H9 (cell line): Measurements from ENCODE around the gene LENG1. TPM values are rescaled to one million over a fixed set of nuclear protein-coding genes. Genes with fewer than 3 reads are reported as not detected.

Experiments
- DNase-seq: peaks from one replicate; pipeline ENCODE4 v3.0.0-alpha.2; 2017
- H2AFZ ChIP-seq: one replicate; pipeline ENCODE4 v1.6.1; 2013; ENCODE audit warnings: mild to moderate bottlenecking, low read length, control low read depth, moderate library complexity
- H2AK5ac ChIP-seq: 2 replicates; pipeline ENCODE4 v1.6.1; 2013; ENCODE audit warnings: low read length, control low read depth, mixed read lengths; ENCODE audit not compliant: insufficient read length
- H2BK120ac ChIP-seq: one replicate; pipeline ENCODE4 v1.6.1; 2013; ENCODE audit warnings: low read depth, mild to moderate bottlenecking, low read length, control low read depth, inconsistent platforms; ENCODE audit not compliant: poor library complexity, severe bottlenecking
- H2BK12ac ChIP-seq: 2 replicates; pipeline ENCODE4 v1.6.1; 2013; ENCODE audit warnings: low read length, control low read depth, mixed read lengths, low read depth; ENCODE audit not compliant: insufficient read length
- H2BK15ac ChIP-seq: 2 replicates; pipeline ENCODE4 v1.6.1; 2013; ENCODE audit warnings: low read depth, low read length, control low read depth
- H2BK20ac ChIP-seq: one replicate; pipeline ENCODE4 v1.6.1; 2013; ENCODE audit warnings: low read depth, mild to moderate bottlenecking, low read length, control low read depth, inconsistent platforms; ENCODE audit not compliant: poor library complexity, severe bottlenecking
- H2BK5ac ChIP-seq: 2 replicates; pipeline ENCODE4 v1.6.1; 2013; ENCODE audit warnings: low read length, control low read depth, mixed read lengths; ENCODE audit not compliant: insufficient read length
- H3K14ac ChIP-seq: 2 replicates; pipeline ENCODE4 v1.6.1; 2013; ENCODE audit warnings: low read length, control low read depth; ENCODE audit not compliant: insufficient read depth
- H3K18ac ChIP-seq: 2 replicates; pipeline ENCODE4 v1.6.1; 2013; ENCODE audit warnings: low read depth, mild to moderate bottlenecking, mixed read lengths, low read length, control low read depth; ENCODE audit not compliant: insufficient read length
- H3K23ac ChIP-seq: 2 replicates; pipeline ENCODE4 v1.6.1; 2013; ENCODE audit warnings: low read length, control low read depth, mixed read lengths, low read depth; ENCODE audit not compliant: insufficient read length
- H3K23me2 ChIP-seq: 2 replicates; pipeline ENCODE4 v1.6.1; 2013; ENCODE audit warnings: low read depth, mild to moderate bottlenecking, mixed read lengths, low read length, control low read depth; ENCODE audit not compliant: insufficient read length, poor library complexity, severe bottlenecking
- H3K27ac ChIP-seq: 2 replicates; pipeline ENCODE4 v1.5.1; 2013; ENCODE audit warnings: low read length, control low read depth, mixed read lengths, low read depth; ENCODE audit not compliant: insufficient read length
- H3K27me3 ChIP-seq: 2 replicates; pipeline ENCODE4 v1.6.1; 2013; ENCODE audit warnings: low read length, control low read depth, inconsistent platforms; ENCODE audit not compliant: insufficient read depth
- H3K4ac ChIP-seq: 2 replicates; pipeline ENCODE4 v1.6.1; 2013; ENCODE audit warnings: low read depth, mild to moderate bottlenecking, control low read depth, inconsistent platforms, low read length, moderate library complexity
- H3K4me1 ChIP-seq: 2 replicates; pipeline ENCODE4 v1.6.1; 2013; ENCODE audit warnings: low read length, control low read depth, inconsistent platforms; ENCODE audit not compliant: insufficient read depth
- H3K4me2 ChIP-seq: 2 replicates; pipeline ENCODE4 v1.6.1; 2013; ENCODE audit warnings: low read length, control low read depth, mixed read lengths; ENCODE audit not compliant: insufficient read length, insufficient read depth
- H3K56ac ChIP-seq: 2 replicates; pipeline ENCODE4 v1.6.1; 2013; ENCODE audit warnings: low read depth, mild to moderate bottlenecking, mixed read lengths, low read length, control low read depth; ENCODE audit not compliant: insufficient read length
- H3K79me1 ChIP-seq: 2 replicates; pipeline ENCODE4 v1.6.1; 2013; ENCODE audit warnings: low read depth, mild to moderate bottlenecking, moderate library complexity, low read length, control low read depth, inconsistent platforms; ENCODE audit not compliant: insufficient read depth, poor library complexity, severe bottlenecking
- H3K79me2 ChIP-seq: 2 replicates; pipeline ENCODE4 v1.6.1; 2013; ENCODE audit warnings: low read length, control low read depth, inconsistent platforms; ENCODE audit not compliant: insufficient read depth
- H3K9ac ChIP-seq: 2 replicates; pipeline ENCODE4 v1.6.1; 2013; ENCODE audit warnings: low read length, control low read depth, mixed read lengths; ENCODE audit not compliant: insufficient read length; ENCODE audit errors: extremely low read depth
- H3K9me3 ChIP-seq: one replicate; pipeline ENCODE4 v1.6.1; 2013; ENCODE audit warnings: low read depth, low read length, inconsistent platforms; ENCODE audit not compliant: control insufficient read depth
- H3T11ph ChIP-seq: one replicate; pipeline ENCODE4 v1.6.1; 2013; ENCODE audit warnings: mild to moderate bottlenecking, low read length, control low read depth, inconsistent platforms
- H4K20me1 ChIP-seq: one replicate; pipeline ENCODE4 v1.6.1; 2013; ENCODE audit not compliant: control insufficient read depth, insufficient read length, insufficient read depth
- H4K5ac ChIP-seq: 2 replicates; pipeline ENCODE4 v1.6.1; 2013; ENCODE audit warnings: low read depth, mild to moderate bottlenecking, mixed read lengths, low read length, control low read depth; ENCODE audit not compliant: insufficient read length
- H4K8ac ChIP-seq: replicated peaks from 2 replicates; pipeline ENCODE4 v1.6.1; 2013; ENCODE audit warnings: low read length, control low read depth, mixed read lengths, low read depth; ENCODE audit not compliant: insufficient read length
- H4K91ac ChIP-seq: 2 replicates; pipeline ENCODE4 v1.6.1; 2013; ENCODE audit warnings: low read depth, mild to moderate bottlenecking, moderate library complexity, mixed read lengths, low read length, control low read depth; ENCODE audit not compliant: insufficient read length
- H3K27ac Mint-ChIP-seq, 3 experiments: 2 replicates in 2 of 3; 3 replicates in 1 of 3; pipeline ENCODE4 v1.8.0; 2020 to 2021; ENCODE audit warnings: mixed read lengths in 3 of 3, mild to moderate bottlenecking in 1 of 3, moderate library complexity in 1 of 3
- H3K27me3 Mint-ChIP-seq: 2 replicates; pipeline ENCODE4 v1.8.0; 2021; ENCODE audit warnings: low read depth, mild to moderate bottlenecking, moderate library complexity, mixed read lengths
- H3K36me3 Mint-ChIP-seq, 3 experiments: 2 replicates in 2 of 3; 3 replicates in 1 of 3; pipeline ENCODE4 v1.8.0; 2020 to 2021; ENCODE audit warnings: low read depth in 3 of 3, mixed read lengths in 3 of 3; ENCODE audit not compliant: insufficient read depth in 1 of 3
- H3K4me1 Mint-ChIP-seq, 2 experiments: 2 replicates each; pipeline ENCODE4 v1.8.0; 2020; ENCODE audit warnings: mixed read lengths in 2 of 2
- H3K4me3 Mint-ChIP-seq, 2 experiments: 2 replicates in 1 of 2; 3 replicates in 1 of 2; pipeline ENCODE4 v1.8.0; 2020 to 2021; ENCODE audit warnings: mild to moderate bottlenecking in 2 of 2, mixed read lengths in 2 of 2, moderate library complexity in 1 of 2
- H3K9me3 Mint-ChIP-seq, 2 experiments: 2 replicates in 1 of 2; 3 replicates in 1 of 2; pipeline ENCODE4 v1.8.0; 2020; ENCODE audit warnings: mild to moderate bottlenecking in 2 of 2, mixed read lengths in 2 of 2, moderate library complexity in 1 of 2
- CTCF ChIP-seq: fragments of 200-600 bp; sonication (generic); conservative IDR thresholded peaks from 3 replicates; pipeline ENCODE4 v1.8.0; 2021; ENCODE audit warnings: antibody characterized with exemption, mild to moderate bottlenecking
- WGBS: extraction: QIAGEN DNeasy Blood & Tissue Kit; methylation state at CpG from one replicate; pipeline ENCODE4 v1.1.7; 2013; ENCODE audit warnings: missing lambda C conversion rate, low lambda C conversion rate, mixed read lengths; ENCODE audit not compliant: insufficient read length; ENCODE audit errors: extremely low coverage; 5-methylcytosine and 5-hydroxymethylcytosine counted together
- total RNA-seq: library from RNA; stranded (reverse); gene quantifications from 2 replicates; pipeline ENCODE4 v1.2.1, GENCODE V29; 2021

Gene LENG1
- total RNA-seq, 1 experiment from 2014 or later, result 7.1 TPM

GRCh38 chr19:54179262-54179852 lies 19.8 kb upstream of the LENG1 start:
- Mint-ChIP-seq H3K27me3 (no peaks in the 10 kb centered on the region), H3K27ac (peak overlapping the region in 2 of 3 experiments; percentile 61 to 64; a peak in 2 of 7 replicates), H3K4me1 (peaks cover 3 to 16% of the 10 kb centered on the region in 2 experiments; a peak in 2 of 4 replicates), H3K36me3 (peaks cover 22 to 46% (median 34%) of the 10 kb centered on the region in 3 experiments; a peak in 6 of 7 replicates), H3K4me3 (peak overlapping the region in 1 of 2 experiments; percentile 65; a peak in 1 of 5 replicates), H3K9me3 (no peaks in the 10 kb centered on the region; a peak in 1 of 5 replicates)
- H3K4ac ChIP-seq, result no peak overlapping the region
- H3K27ac ChIP-seq, result no peak overlapping the region
- no CpG with 5 or more reads among the region's 10 CpGs for WGBS
- H3K9me3 ChIP-seq, result no peaks in the 10 kb centered on the region
- no peak overlapping the region for H2BK15ac ChIP-seq
- H3K79me2 ChIP-seq, result no peaks in the 10 kb centered on the region
- no peaks in the 10 kb centered on the region for H3K23me2 ChIP-seq
- TF ChIP-seq CTCF, result no peak
- no peak overlapping the region for H3K18ac ChIP-seq
- no peak overlapping the region for H3K9ac ChIP-seq
- no peak overlapping the region for H4K91ac ChIP-seq
- no peak overlapping the region for H3T11ph ChIP-seq
- no peak overlapping the region for H3K23ac ChIP-seq
- no peaks in the 10 kb centered on the region for H3K27me3 ChIP-seq
- no peaks in the 10 kb centered on the region for H4K20me1 ChIP-seq
- no peak overlapping the region for H2BK20ac ChIP-seq
- no peaks in the 10 kb centered on the region for H3K4me1 ChIP-seq
- no peak overlapping the region for H2BK120ac ChIP-seq
- DNase-seq, result no peak
- no peak overlapping the region for H2AFZ ChIP-seq
- H2BK5ac ChIP-seq, result no peak overlapping the region
- H4K8ac ChIP-seq, result no peak overlapping the region
- no peaks in the 10 kb centered on the region for H3K79me1 ChIP-seq
- H2BK12ac ChIP-seq, result no peak overlapping the region
- H2AK5ac ChIP-seq, result no peak overlapping the region
- no peak overlapping the region for H3K56ac ChIP-seq
- H3K14ac ChIP-seq, result no peak overlapping the region
- no peak overlapping the region for H3K4me2 ChIP-seq
- H4K5ac ChIP-seq, result no peak overlapping the region
